Erythroblast (primary cell): ENCODE results near the gene C2orf76.

ENCODE experiments used
- GATA1 ChIP-seq: IDR thresholded peaks from 2 replicates; pipeline ENCODE4 v1.6.1; 2011; ENCODE audit warnings: low read depth, mild to moderate bottlenecking, control low read depth, low read length, moderate library complexity
- POLR2A ChIP-seq: IDR thresholded peaks from 2 replicates; pipeline ENCODE4 v1.6.1; 2011; ENCODE audit warnings: mild to moderate bottlenecking, low read length

GRCh38 chr2:119290859-119291587 lies 75.6 kb downstream of the C2orf76 start:
- TF ChIP-seq POLR2A (no peak), GATA1 (no peak)
